ENCODE results near the gene BBX. TPM values are rescaled to one million over a fixed set of nuclear protein-coding genes. Genes with fewer than 3 reads are reported as not detected.
A peak's percentile ranks its signal among the peaks of the same experiment; 100 is the strongest.

BBX gene
- total and polyA plus RNA-seq, 7 experiments from 2014 or later, result 44.3 to 120 (median 93.4) TPM

DNA sequence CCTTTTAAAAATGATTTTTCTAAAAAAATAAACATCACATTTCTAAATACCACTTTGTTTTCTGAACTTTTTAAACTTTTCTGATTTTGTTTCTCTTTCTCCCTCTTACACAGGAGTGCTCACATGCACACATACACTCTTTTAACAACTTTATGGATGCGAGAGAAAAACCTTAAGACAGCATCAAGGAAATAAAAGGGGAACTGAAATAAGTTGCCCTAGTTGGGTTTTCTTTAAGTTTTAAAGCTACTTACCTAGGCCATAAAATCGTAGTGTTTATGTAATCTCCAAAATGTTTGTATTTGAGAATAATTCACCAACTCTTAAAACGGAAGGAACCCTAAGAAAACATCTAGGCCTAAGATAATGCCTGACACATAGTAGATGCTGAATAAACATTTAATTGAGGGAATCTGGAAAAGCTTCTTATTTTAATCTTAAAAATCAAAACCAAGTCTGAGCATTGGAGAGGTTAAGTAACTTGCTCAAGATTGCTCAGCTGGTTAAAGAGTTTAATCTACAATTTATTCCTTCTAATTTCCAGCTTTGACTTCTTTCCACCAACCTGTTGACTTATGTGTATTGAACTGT, 1.2 kb upstream of the BBX start:
- peak overlapping the region in 5 of 9 donors; percentile 20 to 90 (median 26) for H3K27ac Mint-ChIP-seq
- H3K4me1 ChIP-seq (ENCODE audit: control insufficient read depth in 2 of 2, insufficient read depth in 2 of 2, low read length in 2 of 2), result peaks cover 9 to 14% of the 10 kb centered on the region in 2 donors
- CTCF ChIA-PET, result no interaction called here
- no peak overlapping the region for H3K4me3 ChIP-seq (ENCODE audit: low read length)
- DNase-seq (no peak), ATAC-seq (no peak)
- peaks cover 11 to 23% (median 20%) of the 10 kb centered on the region in 7 donors for H3K4me1 Mint-ChIP-seq
- H3K27me3 Mint-ChIP-seq, result peaks cover 0 to 9% (median 3%) of the 10 kb centered on the region in 5 donors
- peaks cover 0 to 3% (median 0%) of the 10 kb centered on the region in 11 donors for H3K9me3 Mint-ChIP-seq
- intact Hi-C loops (cut with micrococcal nuclease), result loop anchor here (1.0 to 10.0 kb wide), 18 partner anchors 31 to 1764 kb away; partner anchors contain the start of genes IFT57 (in 2 of the 2), TRAT1 (in 2 of the 2), CBLB (in 1 of the 2) and CD47 (in 1 of the 2)
- peaks cover 0 to 12% (median 0%) of the 10 kb centered on the region in 3 experiments for H3K36me3 ChIP-seq (ENCODE audit: control insufficient read depth in 2 of 3, insufficient read depth in 3 of 3, low read length in 3 of 3)
- peak overlapping the region in 1 of 10 donors; percentile 20 for H3K4me3 Mint-ChIP-seq
- POLR2A ChIA-PET, result interaction anchor here (0.6 to 1.9 kb wide), 8 partner anchors 9 to 1431 kb away, joined by 3 to 5 read pairs (median 4); partner anchors contain the start of genes CIP2A and DZIP3
- no peak overlapping the region for H3K27ac ChIP-seq (ENCODE audit: low read depth, low read length)
- peaks cover 0 to 1% (median 0%) of the 10 kb centered on the region in 5 donors for H3K36me3 Mint-ChIP-seq
- H3K9me3 ChIP-seq (ENCODE audit: control insufficient read depth in 2 of 3, low read length in 3 of 3), result no peaks in the 10 kb centered on the region
- H3K27me3 ChIP-seq (ENCODE audit: control insufficient read depth in 2 of 2, insufficient read depth in 2 of 2, low read length in 2 of 2), result no peaks in the 10 kb centered on the region

DNA sequence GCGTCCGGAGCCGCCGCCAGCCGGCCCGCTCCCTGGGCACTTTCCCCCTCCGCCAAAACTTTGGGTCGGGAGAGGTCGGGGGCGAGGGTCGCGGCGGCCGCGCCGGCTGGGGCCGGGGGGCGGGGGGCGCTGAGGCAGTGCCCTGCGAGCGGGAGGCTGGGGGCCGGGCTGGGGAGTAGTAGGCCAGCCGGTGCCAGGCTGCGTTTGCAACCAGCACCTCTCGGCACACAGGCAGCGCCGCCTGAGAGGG, 452 bp downstream of the BBX start:
- H3K4me3 Mint-ChIP-seq, result peak overlapping the region; percentile 75 to 100 (median 98)
- peaks cover 0 to 12% (median 0%) of the 10 kb centered on the region in 3 experiments for H3K36me3 ChIP-seq (ENCODE audit: control insufficient read depth in 2 of 3, insufficient read depth in 3 of 3, low read length in 3 of 3)
- no peaks in the 10 kb centered on the region for H3K27me3 ChIP-seq (ENCODE audit: control insufficient read depth in 2 of 2, insufficient read depth in 2 of 2, low read length in 2 of 2)
- peak; percentile 56 for ATAC-seq
- peak in 2 of 9 donors; percentile 56 to 64 for DNase-seq
- H3K27me3 Mint-ChIP-seq, result peaks cover 0 to 2% (median 0%) of the 10 kb centered on the region in 5 donors
- H3K27ac Mint-ChIP-seq, result peak overlapping the region; percentile 84 to 99 (median 95)
- H3K4me1 ChIP-seq (ENCODE audit: control insufficient read depth in 2 of 2, insufficient read depth in 2 of 2, low read length in 2 of 2), result peaks cover 9 to 14% of the 10 kb centered on the region in 2 donors
- POLR2A ChIA-PET, result interaction anchor here (0.6 to 1.9 kb wide), 4 partner anchors 10 to 91 kb away, joined by 3 to 5 read pairs (median 4); no protein-coding TSS in a partner anchor
- CTCF ChIA-PET, result no interaction called here
- H3K36me3 Mint-ChIP-seq, result peaks cover 0 to 11% (median 4%) of the 10 kb centered on the region in 5 donors
- intact Hi-C loops (cut with micrococcal nuclease), result loop anchor here (2.0 to 10.0 kb wide), 15 partner anchors 32 to 1766 kb away; partner anchors contain the start of genes IFT57 (in 2 of the 2), TRAT1 (in 2 of the 2), CBLB (in 1 of the 2) and CD47 (in 1 of the 2)
- peaks cover 0 to 3% (median 0%) of the 10 kb centered on the region in 11 donors for H3K9me3 Mint-ChIP-seq
- H3K9me3 ChIP-seq (ENCODE audit: control insufficient read depth in 2 of 3, low read length in 3 of 3), result no peaks in the 10 kb centered on the region
- H3K4me3 ChIP-seq (ENCODE audit: low read length), result peak overlapping the region; percentile 82
- H3K4me1 Mint-ChIP-seq, result peaks cover 22 to 40% (median 36%) of the 10 kb centered on the region in 7 donors
- H3K27ac ChIP-seq (ENCODE audit: low read depth, low read length), result peak overlapping the region; percentile 91

DNA sequence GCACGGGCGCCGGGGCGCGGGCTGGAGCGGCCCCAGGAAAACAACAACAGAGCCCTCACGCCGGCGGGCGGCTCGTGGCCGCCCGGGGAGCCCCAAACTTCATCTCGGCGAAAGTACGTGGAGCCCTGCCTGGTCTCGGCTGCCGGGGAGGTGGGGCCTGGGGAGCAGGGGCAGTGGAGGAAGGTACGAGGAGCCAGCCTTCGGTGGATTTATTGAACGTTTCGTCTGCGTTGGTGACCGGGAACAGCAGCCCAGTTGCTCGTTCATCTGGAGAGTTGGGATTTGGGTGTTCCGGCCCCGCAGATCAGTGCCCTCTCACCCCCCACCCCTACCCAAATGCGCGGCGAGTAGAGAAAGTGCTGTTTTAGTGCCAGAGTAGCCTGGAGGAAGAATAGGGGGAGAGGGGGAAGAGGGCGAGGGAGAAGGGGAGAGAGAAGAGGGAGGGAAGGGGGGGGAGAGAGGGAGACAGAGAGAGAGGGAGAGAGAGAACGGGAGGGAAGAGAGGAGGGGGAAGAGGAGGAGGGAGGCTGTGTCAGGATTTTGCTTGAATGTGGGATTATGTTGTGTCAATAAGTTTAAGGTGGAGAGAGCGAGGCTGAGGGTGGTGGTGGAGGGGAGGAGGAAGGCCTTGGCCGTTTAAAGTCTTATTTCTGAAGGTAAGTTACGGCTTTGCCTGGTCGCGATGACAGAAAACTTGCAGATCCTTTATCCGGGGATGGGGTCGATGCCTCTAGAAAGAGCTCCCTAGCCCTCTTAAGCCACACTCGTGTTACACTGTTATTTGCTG, 970 bp downstream of the BBX start:
- intact Hi-C loops (cut with micrococcal nuclease), result loop anchor here (1.0 to 10.0 kb wide), 19 partner anchors 9 to 1766 kb away; partner anchors contain the start of genes CIP2A (in 2 of the 2), DZIP3 (in 2 of the 2), IFT57 (in 2 of the 2) and TRAT1 (in 2 of the 2)
- peaks cover 9 to 14% of the 10 kb centered on the region in 2 donors for H3K4me1 ChIP-seq (ENCODE audit: control insufficient read depth in 2 of 2, insufficient read depth in 2 of 2, low read length in 2 of 2)
- Mint-ChIP-seq H3K4me3 (peak overlapping the region; percentile 75 to 100 (median 98)), H3K27me3 (peaks cover 0 to 2% (median 0%) of the 10 kb centered on the region in 5 donors), H3K9me3 (peaks cover 0 to 3% (median 0%) of the 10 kb centered on the region in 11 donors), H3K4me1 (peaks cover 22 to 45% (median 41%) of the 10 kb centered on the region in 7 donors), H3K36me3 (peaks cover 0 to 11% (median 4%) of the 10 kb centered on the region in 5 donors), H3K27ac (peak overlapping the region; percentile 84 to 99 (median 96))
- H3K36me3 ChIP-seq (ENCODE audit: control insufficient read depth in 2 of 3, insufficient read depth in 3 of 3, low read length in 3 of 3), result peaks cover 0 to 12% (median 0%) of the 10 kb centered on the region in 3 experiments
- H3K9me3 ChIP-seq (ENCODE audit: control insufficient read depth in 2 of 3, low read length in 3 of 3), result no peaks in the 10 kb centered on the region
- peak overlapping the region; percentile 91 for H3K27ac ChIP-seq (ENCODE audit: low read depth, low read length)
- ATAC-seq (no peak), DNase-seq (peak in 6 of 9 donors; percentile 24 to 58 (median 51))
- ChIA-PET CTCF (no interaction called here), POLR2A (interaction anchor here (0.5 to 1.3 kb wide), 7 partner anchors 8 to 451 kb away, joined by 3 to 8 read pairs (median 3); no protein-coding TSS in a partner anchor)
- peak overlapping the region; percentile 82 for H3K4me3 ChIP-seq (ENCODE audit: low read length)
- H3K27me3 ChIP-seq (ENCODE audit: control insufficient read depth in 2 of 2, insufficient read depth in 2 of 2, low read length in 2 of 2), result no peaks in the 10 kb centered on the region

DNA sequence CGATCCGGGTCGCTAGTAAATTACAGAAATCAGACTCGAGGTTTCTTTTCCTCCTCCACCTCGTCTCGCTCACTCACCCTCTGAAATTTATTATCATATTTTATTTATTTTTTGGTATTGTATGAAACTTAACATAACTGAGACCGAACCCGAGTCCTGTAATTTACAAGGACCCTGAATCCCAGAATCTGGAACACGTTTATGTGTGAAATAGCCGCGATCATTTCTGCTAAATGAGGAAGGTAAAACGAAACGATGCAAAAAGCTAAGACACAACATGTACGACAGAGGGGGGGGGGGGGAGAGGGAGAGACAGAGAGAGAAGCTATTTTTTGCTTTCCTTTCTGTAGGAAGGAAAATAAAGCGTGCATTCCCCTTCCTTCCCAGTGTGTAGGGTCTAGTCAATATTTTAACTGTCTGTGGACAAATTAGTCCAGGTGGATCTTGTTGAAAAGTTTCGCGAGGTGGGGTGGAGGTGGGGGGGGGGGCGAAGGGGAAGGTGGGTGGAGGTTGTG, 1.6 kb downstream of the BBX start:
- peaks cover 0 to 3% (median 0%) of the 10 kb centered on the region in 11 donors for H3K9me3 Mint-ChIP-seq
- peak overlapping the region; percentile 82 for H3K4me3 ChIP-seq (ENCODE audit: low read length)
- peak overlapping the region; percentile 91 for H3K27ac ChIP-seq (ENCODE audit: low read depth, low read length)
- H3K27me3 ChIP-seq (ENCODE audit: control insufficient read depth in 2 of 2, insufficient read depth in 2 of 2, low read length in 2 of 2), result no peaks in the 10 kb centered on the region
- peak overlapping the region; percentile 84 to 99 (median 96) for H3K27ac Mint-ChIP-seq
- peaks cover 0 to 12% (median 0%) of the 10 kb centered on the region in 3 experiments for H3K36me3 ChIP-seq (ENCODE audit: control insufficient read depth in 2 of 3, insufficient read depth in 3 of 3, low read length in 3 of 3)
- DNase-seq, result peak in 5 of 9 donors; percentile 13 to 53 (median 44)
- POLR2A ChIA-PET, result interaction anchor here (0.6 to 1.3 kb wide), 7 partner anchors 9 to 450 kb away, joined by 3 to 8 read pairs (median 4); no protein-coding TSS in a partner anchor
- peaks cover 9 to 14% of the 10 kb centered on the region in 2 donors for H3K4me1 ChIP-seq (ENCODE audit: control insufficient read depth in 2 of 2, insufficient read depth in 2 of 2, low read length in 2 of 2)
- no peaks in the 10 kb centered on the region for H3K9me3 ChIP-seq (ENCODE audit: control insufficient read depth in 2 of 3, low read length in 3 of 3)
- peak overlapping the region; percentile 75 to 100 (median 98) for H3K4me3 Mint-ChIP-seq
- intact Hi-C loops (cut with micrococcal nuclease), result loop anchor here (1.0 to 10.0 kb wide), 14 partner anchors 8 to 1767 kb away; partner anchors contain the start of genes CIP2A (in 2 of the 2), DZIP3 (in 2 of the 2), TRAT1 (in 2 of the 2) and CBLB (in 1 of the 2)
- peaks cover 26 to 51% (median 44%) of the 10 kb centered on the region in 7 donors for H3K4me1 Mint-ChIP-seq
- CTCF ChIA-PET, result no interaction called here
- H3K27me3 Mint-ChIP-seq, result peaks cover 0 to 2% (median 0%) of the 10 kb centered on the region in 5 donors
- peaks cover 0 to 15% (median 4%) of the 10 kb centered on the region in 5 donors for H3K36me3 Mint-ChIP-seq
- ATAC-seq, result no peak

DNA sequence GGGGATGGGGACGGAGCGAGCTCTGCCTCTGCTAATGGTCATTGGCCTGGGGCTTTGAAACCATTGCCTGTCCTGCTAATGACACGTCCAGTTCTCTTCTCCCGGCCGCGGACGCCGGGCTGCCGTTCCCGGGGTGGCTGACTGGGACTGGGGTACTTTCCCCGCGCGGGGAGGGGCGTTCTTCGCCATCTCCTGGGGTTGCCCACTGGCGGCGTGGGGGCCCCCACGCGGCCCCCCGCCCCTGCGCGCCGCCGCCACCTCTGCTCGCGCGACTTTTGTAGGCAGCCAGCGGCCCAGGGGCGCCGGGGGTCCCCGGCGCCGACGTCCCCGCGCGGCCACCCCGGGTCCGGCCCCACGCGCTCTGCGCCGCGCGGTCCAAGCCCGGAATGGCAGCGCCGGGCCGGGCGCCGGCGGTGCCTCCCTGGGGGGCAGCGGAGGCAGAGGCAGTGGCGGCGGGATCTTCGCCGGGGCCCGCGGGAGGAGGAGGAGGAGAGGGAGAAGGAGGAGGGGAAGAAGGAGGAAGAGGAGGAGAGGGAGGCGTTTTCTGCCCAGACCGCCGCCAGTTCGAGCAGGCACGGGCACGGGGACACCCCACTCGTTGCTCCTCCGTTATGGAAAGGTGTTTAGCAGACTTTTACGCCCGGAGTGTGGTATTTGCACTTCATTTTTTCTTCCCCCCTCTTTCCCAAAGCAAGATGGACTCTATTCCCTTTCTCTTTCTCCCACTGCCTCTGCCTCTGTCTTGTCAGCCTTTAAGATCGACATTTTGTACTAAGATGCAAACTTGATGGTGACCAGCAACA, 2.3 kb downstream of the BBX start:
- Mint-ChIP-seq H3K27ac (peak overlapping the region; percentile 90 to 99 (median 97)), H3K4me1 (peaks cover 28 to 58% (median 51%) of the 10 kb centered on the region in 7 donors), H3K27me3 (peaks cover 0 to 2% (median 0%) of the 10 kb centered on the region in 5 donors), H3K4me3 (peak overlapping the region; percentile 75 to 100 (median 98)), H3K36me3 (peaks cover 0 to 19% (median 10%) of the 10 kb centered on the region in 5 donors), H3K9me3 (peaks cover 0 to 3% (median 0%) of the 10 kb centered on the region in 11 donors)
- Histone ChIP-seq H3K9me3 (ENCODE audit: control insufficient read depth in 2 of 3, low read length in 3 of 3) (no peaks in the 10 kb centered on the region), H3K27ac (ENCODE audit: low read depth, low read length) (peak overlapping the region; percentile 91), H3K27me3 (ENCODE audit: control insufficient read depth in 2 of 2, insufficient read depth in 2 of 2, low read length in 2 of 2) (no peaks in the 10 kb centered on the region), H3K36me3 (ENCODE audit: control insufficient read depth in 2 of 3, insufficient read depth in 3 of 3, low read length in 3 of 3) (peaks cover 0 to 12% (median 0%) of the 10 kb centered on the region in 3 experiments), H3K4me1 (ENCODE audit: control insufficient read depth in 2 of 2, insufficient read depth in 2 of 2, low read length in 2 of 2) (peaks cover 9 to 14% of the 10 kb centered on the region in 2 donors), H3K4me3 (ENCODE audit: low read length) (peak overlapping the region; percentile 82)
- CTCF ChIA-PET, result interaction anchor here (0.7 kb wide), 1 partner anchor 885 kb away, joined by 3 read pairs; no protein-coding TSS in a partner anchor
- ATAC-seq, result peak; percentile 9
- DNase-seq, result peak; percentile 12 to 59 (median 34)
- POLR2A ChIA-PET, result interaction anchor here (0.6 to 1.3 kb wide), 7 partner anchors 8 to 94 kb away, joined by 3 to 8 read pairs (median 4); no protein-coding TSS in a partner anchor
- intact Hi-C loops (cut with micrococcal nuclease), result loop anchor here (1.0 to 10.0 kb wide), 15 partner anchors 7 to 1768 kb away; partner anchors contain the start of genes CIP2A (in 2 of the 2), DZIP3 (in 2 of the 2), TRAT1 (in 2 of the 2) and CBLB (in 1 of the 2)

All from naive thymus-derived CD4-positive, alpha-beta T cell (primary cell).